HG02981 (cell line): ENCODE data around the gene SH2D1A.

ENCODE experiments used
- ATAC-seq: cut with Tn5 transposase; IDR thresholded peaks from one replicate; pipeline ENCODE4 v1.9.1; 2021; ENCODE audit warnings: mild to moderate bottlenecking, moderate library complexity; ENCODE audit not compliant: unreplicated experiment

SH2D1A gene

GRCh38 chrX:124415115-124415800 lies 68.9 kb downstream of the SH2D1A start:
- no peak for ATAC-seq

GRCh38 chrX:124421898-124422655 lies 75.7 kb downstream of the SH2D1A start:
- no peak for ATAC-seq
